ENCODE measurements around the gene DFFB.

GRCh38 chr1:3872546-3872945 lies 15.3 kb downstream of the DFFB start:
- TF ChIP-seq, protein P1, sequence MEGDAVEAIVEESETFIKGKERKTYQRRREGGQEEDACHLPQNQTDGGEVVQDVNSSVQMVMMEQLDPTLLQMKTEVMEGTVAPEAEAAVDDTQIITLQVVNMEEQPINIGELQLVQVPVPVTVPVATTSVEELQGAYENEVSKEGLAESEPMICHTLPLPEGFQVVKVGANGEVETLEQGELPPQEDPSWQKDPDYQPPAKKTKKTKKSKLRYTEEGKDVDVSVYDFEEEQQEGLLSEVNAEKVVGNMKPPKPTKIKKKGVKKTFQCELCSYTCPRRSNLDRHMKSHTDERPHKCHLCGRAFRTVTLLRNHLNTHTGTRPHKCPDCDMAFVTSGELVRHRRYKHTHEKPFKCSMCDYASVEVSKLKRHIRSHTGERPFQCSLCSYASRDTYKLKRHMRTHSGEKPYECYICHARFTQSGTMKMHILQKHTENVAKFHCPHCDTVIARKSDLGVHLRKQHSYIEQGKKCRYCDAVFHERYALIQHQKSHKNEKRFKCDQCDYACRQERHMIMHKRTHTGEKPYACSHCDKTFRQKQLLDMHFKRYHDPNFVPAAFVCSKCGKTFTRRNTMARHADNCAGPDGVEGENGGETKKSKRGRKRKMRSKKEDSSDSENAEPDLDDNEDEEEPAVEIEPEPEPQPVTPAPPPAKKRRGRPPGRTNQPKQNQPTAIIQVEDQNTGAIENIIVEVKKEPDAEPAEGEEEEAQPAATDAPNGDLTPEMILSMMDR (IDR thresholded peaks at IDR 0.05 in 2 of 3, conservative IDR thresholded peaks at IDR 0.05 in 1 of 3; ENCODE audit: borderline replicate concordance in 1 of 3, insufficient read depth in 1 of 3, low read depth in 2 of 3, low read length in 2 of 3): no peak
- TF ChIP-seq, protein P2, sequence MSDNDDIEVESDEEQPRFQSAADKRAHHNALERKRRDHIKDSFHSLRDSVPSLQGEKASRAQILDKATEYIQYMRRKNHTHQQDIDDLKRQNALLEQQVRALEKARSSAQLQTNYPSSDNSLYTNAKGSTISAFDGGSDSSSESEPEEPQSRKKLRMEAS (IDR thresholded peaks at IDR 0.05): no peak
- TF ChIP-seq POLR2A (IDR thresholded peaks at IDR 0.05; ENCODE audit: borderline replicate concordance, extremely low read depth, insufficient read depth, insufficient read length) (no peak), SRF (IDR thresholded peaks at IDR 0.05; ENCODE audit: low read depth) (no peak), EZH2 (IDR thresholded peaks at IDR 0.05) (no peak), CBX3 (IDR thresholded peaks at IDR 0.05; ENCODE audit: low read depth) (no peak), EZH2phosphoT487 (IDR thresholded peaks at IDR 0.05; ENCODE audit: borderline replicate concordance) (no peak), ZFX (IDR thresholded peaks at IDR 0.05) (no peak), JUND (IDR thresholded peaks at IDR 0.05) (no peak), RAD21 (IDR thresholded peaks at IDR 0.05; ENCODE audit: low read depth) (no peak)
